GM21381 (cell line): ENCODE data around the gene ARPC4.
"Not testable (repeated sequence)": the region's sequence is repeated elsewhere in the genome, so short reads cannot be mapped to it uniquely, and the experiment has no call there.

Experiments used
- ATAC-seq: cut with Tn5 transposase; IDR thresholded peaks from one replicate; pipeline ENCODE4 v1.9.1; 2021; ENCODE audit warnings: mild to moderate bottlenecking, moderate library complexity; ENCODE audit not compliant: unreplicated experiment

The ARPC4 gene

GRCh38 chr3:9851383-9851782 lies 58.5 kb downstream of the ARPC4 start:
- not testable (repeated sequence) for ATAC-seq

GRCh38 chr3:9851926-9852325 lies 59.0 kb downstream of the ARPC4 start:
- ATAC-seq, result not testable (repeated sequence)

- ATAC-seq, result no peak
Measured at GRCh38 chr3:9852528-9852927, 59.6 kb downstream of the ARPC4 start.

- ATAC-seq, result not testable (repeated sequence)
Measured at GRCh38 chr3:9854291-9854940, 61.5 kb downstream of the ARPC4 start.

GRCh38 chr3:9855594-9855993 lies 62.7 kb downstream of the ARPC4 start:
- no peak for ATAC-seq
